NCI-H1105 (cell line): ENCODE results near the gene ANKRD44.
"Not testable (repeated sequence)": the region's sequence is repeated elsewhere in the genome, so short reads cannot be mapped to it uniquely, and the experiment has no call there.

ENCODE experiments used
- DNase-seq: peaks from one replicate; lab custom pipeline; 2025; lab: John Stamatoyannopoulos, UW

The ANKRD44 gene

DNA sequence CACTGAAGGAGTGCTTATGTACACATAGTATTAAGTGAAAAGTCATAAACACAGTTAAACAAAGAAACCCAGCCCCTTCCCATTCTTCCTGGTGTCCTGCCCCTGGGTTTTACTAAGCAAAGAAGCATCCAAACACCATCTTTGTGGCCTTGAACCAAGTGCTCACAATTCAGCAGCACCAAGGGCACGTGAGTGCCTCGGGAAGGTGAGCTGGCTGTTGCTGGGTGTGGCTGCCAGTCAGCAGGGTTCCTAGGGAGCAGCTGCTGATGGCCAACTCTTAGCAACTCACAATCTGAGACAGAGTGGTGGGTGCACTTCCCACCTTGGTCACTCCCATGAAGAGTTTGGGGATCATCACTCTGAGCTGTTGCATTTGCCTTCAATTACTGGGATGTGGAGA lies 286.4 kb downstream of the ANKRD44 start:
- no peak for DNase-seq

DNA sequence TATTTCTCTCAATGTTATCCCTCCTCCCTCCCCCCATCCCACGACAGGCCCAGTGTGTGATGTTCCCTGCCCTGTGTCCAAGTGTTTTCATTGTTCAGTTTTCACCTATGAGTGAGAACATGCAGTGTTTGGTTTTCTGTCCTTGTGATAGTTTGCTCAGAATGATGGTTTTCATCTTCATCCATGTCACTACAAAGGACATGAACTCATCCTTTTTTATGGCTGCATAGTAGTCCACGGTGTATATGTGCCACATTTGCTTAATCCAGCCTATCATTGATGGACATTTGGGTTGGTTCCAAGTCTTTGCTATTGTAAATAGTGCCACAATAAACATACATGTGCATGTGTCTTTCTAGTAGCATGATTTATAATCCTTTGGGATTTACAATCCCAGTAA lies 289.7 kb downstream of the ANKRD44 start:
- DNase-seq = not testable (repeated sequence)

DNA sequence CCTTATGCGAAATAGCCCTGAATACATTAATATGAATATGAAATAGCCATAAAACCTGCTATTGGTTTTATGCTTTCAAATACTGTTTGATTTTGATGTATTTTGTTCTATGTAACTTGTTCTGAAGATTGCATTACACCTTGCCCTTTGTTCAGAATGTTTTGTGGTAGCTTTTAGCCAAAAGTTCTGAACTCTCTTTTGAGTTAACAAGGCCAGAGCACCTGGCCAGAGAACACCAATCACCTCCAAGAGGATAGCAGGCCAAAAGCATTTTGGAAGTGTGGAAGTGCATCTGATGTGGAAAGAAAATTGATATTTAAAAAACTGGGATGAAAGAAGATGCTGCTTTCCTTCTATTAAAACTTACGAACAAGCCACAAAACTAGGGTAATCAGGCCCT lies 297.5 kb downstream of the ANKRD44 start:
- no peak for DNase-seq

DNA sequence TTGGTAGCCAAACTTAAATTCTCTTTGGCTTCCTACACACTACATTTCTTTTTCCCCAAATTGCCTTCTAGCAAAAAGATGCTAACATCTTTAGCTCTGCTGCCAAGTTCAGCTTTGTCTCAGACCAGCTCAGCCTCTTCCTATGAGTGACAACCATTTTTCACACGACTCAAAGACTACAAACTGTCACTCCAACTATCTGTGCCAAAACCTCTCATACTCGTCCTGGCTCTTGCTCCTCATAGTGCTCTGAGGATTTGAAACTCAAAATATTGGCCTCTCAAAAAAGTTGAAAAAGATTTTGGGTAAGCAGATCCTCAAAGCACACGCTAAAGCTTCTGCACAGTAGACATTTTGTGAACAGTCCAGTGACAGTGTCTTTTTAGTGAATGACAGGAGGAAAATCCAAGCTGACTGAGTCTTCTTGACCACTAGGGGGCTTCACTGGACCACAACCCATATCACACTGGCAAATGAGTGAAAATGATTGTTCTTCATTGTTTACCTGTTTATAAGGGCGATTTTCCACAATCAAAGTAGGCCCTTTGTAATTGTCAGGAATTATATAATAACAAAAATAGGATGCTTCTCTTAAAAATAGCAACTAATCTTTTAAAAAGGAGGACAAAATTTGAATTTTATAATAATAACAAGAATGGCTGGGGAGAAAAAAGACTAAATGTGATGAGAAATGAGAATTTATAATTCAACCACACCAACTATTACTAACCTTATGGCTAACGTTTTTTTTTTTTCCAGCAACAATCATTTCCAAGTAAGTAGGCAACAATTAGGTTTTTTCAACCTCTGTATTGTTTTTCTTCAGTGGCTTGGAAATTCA lies 298.6 kb downstream of the ANKRD44 start:
- peak; percentile 21 for DNase-seq

DNA sequence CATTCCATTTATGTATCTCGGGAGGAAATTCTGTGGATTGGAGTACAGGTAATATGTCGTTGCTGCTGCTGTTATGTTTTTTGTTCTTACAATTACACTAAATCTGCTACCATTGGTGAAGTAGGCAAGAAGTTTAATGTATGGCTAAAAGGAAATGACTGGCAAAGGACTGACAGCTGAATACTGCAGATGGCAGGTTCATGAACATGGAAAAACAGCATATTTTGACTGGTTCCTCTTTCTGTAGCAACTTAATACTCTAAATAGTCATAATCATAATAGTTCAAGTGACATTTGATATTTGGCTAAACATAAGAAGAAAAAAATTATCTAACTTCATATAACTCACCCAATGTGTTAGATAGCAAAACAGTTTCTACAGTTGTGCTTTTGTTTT lies 299.6 kb downstream of the ANKRD44 start:
- no peak for DNase-seq

DNA sequence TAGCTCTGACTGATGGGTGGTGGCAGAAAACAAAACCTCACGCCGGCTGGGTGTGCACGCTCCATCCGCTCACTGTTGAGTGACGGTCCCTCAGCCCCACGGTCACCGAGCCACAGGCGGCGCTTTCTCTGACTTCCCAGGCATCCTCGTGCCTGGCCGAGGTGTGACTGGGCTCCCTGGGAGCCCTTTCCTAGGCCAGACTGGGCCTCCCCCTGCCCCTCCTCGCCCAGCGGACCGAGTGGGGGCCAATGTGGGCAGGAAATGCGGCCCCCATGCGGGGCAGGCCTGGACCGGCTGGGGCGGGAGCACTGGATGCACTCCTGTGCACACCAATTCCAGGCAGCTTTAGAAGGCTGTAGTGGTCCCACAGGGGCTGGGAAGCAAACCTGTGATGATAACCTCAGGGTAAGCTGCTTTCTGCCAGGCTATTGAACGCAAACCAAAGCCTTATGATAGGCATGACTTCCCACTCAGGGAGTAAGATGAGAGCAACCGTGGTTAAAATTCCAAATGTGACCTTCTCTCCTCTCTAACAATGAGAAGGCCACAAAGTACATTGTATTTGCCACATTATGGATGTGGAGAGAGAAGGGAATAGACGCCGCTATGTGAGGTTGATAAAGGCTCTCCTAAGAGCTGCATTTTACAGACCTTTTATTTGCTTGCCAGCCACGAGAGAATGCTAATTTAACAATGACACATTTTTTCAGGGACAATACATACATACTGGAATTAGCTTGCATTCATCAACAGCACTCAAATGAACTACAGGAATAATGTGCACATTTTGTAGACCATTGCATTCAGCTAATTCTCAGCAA lies 300.2 kb downstream of the ANKRD44 start:
- no peak for DNase-seq

DNA sequence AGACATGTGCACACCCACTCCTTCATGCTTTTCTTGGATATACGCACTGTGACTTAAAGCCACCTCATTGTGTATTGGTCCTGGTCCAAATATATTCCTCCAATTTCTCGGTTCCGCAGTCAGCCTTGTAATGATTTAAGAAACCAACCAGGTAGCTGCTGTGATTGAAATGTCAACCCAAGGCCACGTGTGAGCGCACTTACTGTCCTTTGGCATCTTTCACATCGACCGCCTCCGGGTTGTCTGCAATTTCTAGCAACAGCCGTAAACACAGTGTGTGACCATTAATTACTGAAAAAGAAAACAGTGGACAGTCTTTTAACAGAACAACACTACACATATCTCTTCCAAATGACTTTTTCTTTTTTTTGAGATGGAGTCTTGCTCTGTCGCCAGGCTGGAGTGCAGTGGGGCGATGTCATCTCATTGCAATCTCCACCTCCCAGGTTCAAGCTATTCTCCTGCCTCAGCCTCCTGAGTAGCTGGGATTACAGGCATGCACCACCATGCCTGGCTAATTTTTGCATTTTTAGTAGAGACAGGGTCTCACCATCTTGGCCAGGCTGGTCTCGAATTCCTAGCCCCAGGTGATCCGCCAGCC lies 301.7 kb downstream of the ANKRD44 start:
- DNase-seq = not testable (repeated sequence)

DNA sequence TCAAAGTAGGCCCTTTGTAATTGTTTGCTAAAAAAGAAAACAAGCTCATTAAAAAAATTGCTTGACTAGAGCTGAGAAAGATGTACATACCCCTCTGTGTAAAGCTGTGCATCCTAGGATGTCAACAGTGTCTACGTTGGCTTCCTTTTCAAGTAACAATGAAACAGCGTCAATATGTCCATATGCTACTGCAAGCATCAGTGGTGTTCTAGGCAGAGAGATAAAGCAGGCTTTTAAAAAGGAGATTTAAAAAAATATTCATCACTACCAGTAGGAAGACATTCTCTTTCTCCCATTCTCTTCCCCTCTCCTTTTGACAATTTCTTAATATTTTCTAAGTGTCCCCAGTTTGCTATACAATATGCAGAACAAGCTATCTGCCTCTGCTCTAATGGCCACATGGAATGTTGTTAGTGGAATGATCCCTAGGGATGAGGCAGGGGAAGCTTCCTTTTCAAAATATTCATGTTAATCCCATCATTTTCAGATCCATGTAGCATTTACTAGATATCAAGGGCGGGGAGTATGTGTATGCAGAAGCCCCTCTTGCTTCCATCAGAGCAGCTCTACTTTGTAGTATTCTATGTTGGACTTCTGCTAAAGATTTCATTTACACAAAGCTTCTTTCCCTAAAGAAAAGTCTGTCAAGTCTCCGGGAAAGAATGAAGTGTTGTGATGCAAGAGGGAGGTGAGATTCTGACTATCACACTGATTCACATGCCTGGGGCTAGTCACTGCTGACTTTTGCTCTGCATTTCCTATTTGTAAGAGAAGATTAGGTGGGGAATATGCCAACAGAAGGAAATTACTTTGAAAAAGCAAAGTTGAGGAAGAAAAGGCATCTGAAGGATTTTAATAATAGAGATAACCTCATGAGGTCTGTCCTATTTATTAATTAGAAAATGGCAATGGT lies 302.6 kb downstream of the ANKRD44 start:
- no peak for DNase-seq

DNA sequence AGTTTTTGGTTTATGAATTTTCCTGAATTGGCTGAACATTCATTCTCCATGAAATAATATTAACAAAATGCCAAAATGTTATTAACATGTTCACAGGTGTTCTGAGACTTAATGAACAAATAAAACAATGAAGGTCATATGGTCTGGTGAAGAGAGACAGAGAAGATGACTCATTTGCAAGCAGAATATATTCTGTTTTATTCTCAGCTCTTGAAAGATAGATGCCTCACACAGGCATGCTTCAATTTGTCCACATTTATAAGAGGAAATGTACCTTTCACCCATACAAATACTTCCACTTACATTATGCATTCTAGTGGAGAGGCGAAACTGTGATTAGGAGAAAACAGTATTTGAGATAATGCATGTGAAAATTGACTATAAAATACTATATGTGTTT lies 308.7 kb downstream of the ANKRD44 start:
- DNase-seq = no peak

DNA sequence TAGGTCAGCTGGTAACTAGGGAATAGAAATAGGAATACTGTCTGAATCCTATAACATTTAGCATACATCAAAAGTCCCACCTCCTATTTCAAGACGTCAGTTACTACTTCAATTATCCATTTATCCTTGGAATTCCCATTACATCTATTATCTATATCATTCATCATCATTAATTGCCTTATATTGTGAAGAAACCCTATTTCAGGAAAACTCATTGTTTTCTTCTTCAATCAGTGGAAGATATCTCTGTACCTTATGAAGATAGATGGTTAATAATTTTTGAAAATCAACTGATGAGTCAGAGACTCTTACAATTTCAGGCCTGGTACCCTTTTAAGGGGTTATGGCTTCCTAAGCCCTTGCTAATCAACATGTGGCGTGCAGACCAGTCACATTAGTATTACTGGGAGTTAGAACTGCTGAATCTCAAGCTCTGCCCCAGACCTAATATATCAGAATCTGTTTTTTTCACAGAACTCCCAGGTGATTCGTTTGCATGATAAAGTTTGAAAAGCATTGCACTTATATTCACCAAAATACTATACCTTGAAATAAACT lies 314.7 kb downstream of the ANKRD44 start:
- no peak for DNase-seq

DNA sequence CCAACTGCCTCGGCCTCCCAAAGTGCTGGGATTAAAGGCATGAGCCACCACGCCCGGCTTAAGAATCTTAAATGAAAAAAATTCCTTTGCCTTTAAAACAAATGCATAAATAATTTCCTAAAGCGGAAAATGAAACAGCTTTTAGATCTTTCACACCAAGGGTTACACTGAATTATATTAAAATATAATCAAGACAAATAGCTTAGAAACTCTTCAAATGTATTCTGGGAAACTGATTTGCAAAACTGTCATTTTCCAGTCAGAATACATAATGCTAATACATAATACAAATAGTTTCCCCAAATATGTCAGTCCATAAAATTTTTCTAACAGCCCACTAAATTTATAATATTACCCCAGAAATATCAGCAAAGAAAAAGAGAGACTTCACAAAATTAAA lies 315.8 kb downstream of the ANKRD44 start:
- DNase-seq = no peak

DNA sequence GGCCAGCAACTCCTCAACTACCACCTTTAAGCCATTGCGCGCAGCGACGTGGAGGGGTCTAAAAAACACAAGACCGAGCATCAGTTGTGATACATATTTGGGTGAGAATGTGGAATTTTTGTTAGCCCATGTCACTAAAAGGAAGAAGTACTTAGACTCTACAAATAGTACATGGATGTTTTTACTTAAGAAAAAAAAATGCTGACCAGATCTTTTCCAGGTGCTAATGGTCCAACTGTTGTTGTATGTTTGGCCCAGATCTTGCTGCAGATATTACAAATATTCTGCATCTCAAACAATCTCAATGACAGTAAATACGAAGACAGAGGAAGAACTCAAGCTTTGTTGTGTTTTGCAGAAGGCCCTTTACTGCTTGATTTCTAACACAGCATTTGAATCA lies 317.0 kb downstream of the ANKRD44 start:
- no peak for DNase-seq

DNA sequence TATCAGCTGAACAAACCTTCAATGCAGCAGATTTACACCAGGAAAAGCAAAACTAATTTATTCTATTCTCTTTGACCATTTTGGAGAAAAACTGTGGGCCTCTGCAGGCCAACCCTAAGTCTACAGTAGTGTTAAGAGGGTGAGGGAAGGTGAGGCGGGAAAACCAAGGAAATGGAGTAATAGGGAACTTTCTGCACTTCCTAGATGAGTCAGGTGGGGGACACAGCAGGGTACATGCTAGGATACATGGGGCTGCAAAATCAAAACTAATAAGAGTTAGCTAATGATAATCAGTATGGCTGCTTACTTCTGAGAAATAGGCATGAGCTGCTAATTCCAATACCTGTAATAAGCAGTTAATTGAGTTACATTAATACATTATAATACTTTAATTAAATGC lies 318.1 kb downstream of the ANKRD44 start:
- DNase-seq = no peak

DNA sequence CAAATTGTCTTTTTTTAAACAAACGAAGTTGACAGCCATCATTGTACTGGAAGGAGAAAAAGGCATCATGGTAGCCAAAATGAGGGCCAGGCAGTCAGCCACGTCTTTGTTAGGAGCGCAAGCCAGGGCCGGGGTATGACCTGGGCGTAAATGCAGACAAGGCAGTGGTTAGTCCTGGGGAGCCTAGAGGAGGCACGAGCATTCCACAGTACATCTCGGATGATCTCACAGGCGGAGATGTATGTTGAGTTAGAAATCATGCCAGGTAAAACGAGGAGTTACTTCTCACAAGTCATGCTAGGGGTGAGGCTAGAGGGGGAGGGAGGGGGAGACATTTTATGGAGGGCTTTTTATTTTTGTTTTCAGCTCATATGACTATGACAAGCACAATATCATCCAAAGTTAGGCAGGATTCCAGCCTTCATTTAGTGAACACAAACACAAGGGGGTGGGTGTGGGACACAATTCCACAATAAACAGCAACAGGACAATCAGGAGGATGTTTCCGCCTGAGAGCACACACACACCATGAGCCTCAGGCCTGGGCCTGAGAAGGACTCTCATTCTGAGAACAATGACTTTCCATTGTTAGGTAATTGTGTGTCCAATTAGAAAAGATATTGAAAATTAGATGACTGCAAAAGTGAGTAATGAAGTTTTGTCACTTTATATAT lies 319.7 kb downstream of the ANKRD44 start:
- DNase-seq = no peak

DNA sequence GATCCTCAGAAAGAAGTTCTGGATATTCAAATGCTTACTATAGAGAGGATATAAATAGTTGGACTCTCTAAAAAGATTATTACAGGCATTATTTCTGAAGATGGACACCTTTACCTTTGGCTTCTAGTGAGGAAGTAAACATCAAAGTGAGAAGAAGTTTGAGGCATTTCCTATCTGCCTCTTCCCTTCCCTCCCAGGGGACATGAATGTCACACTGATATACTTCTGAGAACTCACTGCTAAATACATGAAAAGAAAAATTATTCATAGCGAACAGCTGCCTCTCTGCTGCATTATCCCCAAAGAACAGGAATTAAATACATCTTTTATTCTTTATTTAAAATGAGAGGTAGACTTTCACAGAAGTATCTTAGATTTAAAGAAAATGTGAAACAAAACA lies 320.5 kb downstream of the ANKRD44 start:
- DNase-seq = no peak

DNA sequence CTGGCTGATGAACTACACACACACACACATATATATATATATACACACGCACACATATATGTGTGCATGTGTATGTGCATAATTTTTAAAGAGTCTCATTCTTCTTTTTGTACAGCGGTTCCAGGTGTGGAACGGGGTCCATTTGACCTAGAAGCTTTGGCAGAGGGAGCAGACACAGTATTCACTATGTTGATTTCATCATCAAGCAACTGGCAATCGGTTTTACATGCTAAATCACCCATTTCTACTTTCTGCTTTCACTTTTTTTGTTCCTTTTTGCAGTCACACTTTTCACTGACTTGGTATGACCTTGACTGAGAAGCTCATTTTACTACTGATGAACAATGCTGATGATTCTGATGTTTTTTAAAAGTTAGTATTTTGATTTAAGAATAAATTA lies 321.1 kb downstream of the ANKRD44 start:
- no peak for DNase-seq

DNA sequence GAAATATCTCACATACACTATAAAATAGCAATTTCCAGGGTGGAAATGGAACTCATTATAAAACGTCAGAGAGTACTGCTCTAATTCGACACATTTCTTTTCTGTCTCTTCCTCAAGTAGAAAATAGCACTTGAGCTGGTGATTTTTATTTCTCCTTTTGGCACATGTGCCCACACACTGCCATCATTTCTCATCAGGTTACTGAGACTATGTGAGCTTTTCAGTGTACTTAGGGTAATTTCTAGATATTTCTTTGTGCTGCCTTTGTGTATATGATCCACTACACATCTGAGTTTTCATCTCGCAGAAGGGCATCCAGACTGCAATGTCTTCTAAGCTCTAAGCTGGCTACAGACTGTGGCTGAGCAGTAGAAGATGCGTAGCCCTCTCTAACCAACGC lies 321.9 kb downstream of the ANKRD44 start:
- DNase-seq = no peak

DNA sequence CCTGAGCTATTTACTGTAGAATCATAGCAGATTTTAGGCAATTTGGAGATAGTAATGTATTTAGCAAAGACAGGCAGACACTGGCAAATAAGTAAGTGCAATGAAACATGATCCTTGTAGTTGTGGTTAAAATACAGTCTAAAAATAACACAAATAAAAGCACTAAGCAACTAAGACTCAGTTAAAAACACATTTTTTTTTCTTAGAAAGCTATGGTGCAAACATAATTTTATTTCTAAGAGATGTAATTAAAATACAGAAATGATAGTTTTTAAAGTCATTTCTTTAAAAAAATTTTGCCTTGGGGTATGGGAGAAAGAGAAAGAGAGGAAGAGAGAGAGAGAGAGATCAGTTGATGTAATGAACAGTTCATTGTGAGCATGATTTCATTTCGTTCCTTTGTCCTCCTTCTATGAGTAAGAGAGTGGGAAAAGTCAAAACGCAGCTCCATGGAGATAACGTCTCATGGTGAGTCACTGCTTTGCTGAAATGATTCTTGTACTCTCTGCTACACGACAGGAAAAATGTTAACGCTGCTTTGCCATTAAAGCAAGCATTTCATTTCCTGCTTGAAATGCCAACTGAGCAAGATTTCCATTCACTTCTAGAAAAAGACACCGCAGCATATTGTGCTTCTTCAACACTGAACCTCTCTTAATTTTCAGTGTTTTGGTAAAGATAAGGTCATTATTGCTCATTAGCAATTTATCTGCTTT lies 322.8 kb downstream of the ANKRD44 start:
- DNase-seq = peak; percentile 13

DNA sequence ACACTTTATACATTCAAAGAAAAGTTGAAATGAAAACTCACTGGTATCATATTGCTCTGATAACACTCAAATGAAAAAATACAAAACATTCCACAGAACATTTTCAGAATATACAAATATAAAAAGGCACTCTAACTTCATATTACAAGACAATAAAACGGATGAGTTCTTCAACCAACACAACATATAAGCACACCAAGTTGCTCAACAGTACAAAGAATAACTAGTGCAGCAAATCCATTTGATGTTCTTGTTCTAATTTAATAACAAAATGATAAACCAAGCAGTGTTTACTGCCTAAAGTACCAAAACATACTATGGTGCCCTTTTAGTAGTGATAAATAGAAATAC lies 323.3 kb downstream of the ANKRD44 start:
- DNase-seq = no peak

DNA sequence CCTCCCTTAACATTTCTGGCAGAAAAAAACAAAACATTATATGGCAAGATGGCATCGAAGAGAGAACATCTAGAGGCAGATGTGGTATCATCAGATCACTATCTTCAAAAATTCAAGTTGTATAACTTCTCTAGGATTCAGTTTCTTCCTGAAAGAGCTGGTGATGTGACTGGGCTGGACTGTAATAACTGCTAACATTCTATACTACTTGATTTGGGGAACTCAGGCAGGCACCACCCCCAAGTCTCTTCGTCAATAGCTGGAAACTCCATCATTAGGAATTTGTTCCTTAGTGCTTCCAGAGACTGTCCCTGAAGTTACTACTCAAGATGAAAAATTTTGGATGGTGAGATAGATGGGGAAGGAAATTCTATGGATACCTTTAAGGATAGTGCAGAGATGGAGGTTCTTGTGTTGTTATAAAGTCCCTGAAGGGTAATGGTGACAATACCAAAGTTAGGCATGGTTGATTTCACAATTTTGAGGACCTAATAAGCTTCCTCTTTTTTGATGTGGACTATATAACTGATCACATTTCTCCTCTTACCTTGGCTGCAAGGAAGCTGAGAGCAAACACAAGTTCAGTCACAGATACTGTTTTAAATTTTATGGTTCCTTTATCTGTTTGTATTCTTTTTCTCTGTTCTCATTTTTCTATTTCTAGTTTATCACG lies 324.9 kb downstream of the ANKRD44 start:
- no peak for DNase-seq
